Heart left ventricle (tissue), 13 donors: ENCODE data around the gene PRR9.

Experiments
- POLR2A ChIP-seq, 2 donors: fragments of 450-650 bp; IDR thresholded peaks; one replicate each; pipeline ENCODE4 v1.6.1; 2017; ENCODE audit warnings: antibody characterized with exemption in 2 of 2, mild to moderate bottlenecking in 2 of 2, moderate library complexity in 2 of 2
- TF ChIP-seq, protein P1 (sequence below), 12 donors: fragments of 200-600 bp; sonication (generic) in 4 of 12; IDR thresholded peaks; one replicate each; pipeline versions ENCODE4 v1.5.0 to v1.8.0; 2018 to 2022; ENCODE audit warnings: antibody characterized with exemption in 12 of 12, mild to moderate bottlenecking in 5 of 12
- donor health status: ischemic (EF 13 %, LVEDD 7.1; RV severe dilation, severe dysfunction).
- donor health status: DM: no; HTN: yes; CAD: no.
- donor health status: DM: no; HTN: no; CAD: no.
- donor health status: ischemic (EF 25% LVEDD 6.9; RV normal size, moderate dysfunction).
- donor health status: ischemic (EF 25% LVEDD 5.7; RV mildly dilated, moderate dysfunction).
- donor health status: ischemic (EF 35%, LVEDD 5.7; RV mildly dilated, moderate dysfunction).
- donor health status: nonischemic (EF 11% LVEDD 7.7; RV severe dilation, severe dysfunction).
- donor health status: DM: yes; HTN: yes; CAD: no.
- donor health status: PGD.
- donor health status: ischemic (EF 29% LVEDD 5.4; RV normal size, mild dysfunction).
- donor health status: nonischemic (EF 23%, LVEDD 6.1; RV moderate dilation, normal function).

DNA sequence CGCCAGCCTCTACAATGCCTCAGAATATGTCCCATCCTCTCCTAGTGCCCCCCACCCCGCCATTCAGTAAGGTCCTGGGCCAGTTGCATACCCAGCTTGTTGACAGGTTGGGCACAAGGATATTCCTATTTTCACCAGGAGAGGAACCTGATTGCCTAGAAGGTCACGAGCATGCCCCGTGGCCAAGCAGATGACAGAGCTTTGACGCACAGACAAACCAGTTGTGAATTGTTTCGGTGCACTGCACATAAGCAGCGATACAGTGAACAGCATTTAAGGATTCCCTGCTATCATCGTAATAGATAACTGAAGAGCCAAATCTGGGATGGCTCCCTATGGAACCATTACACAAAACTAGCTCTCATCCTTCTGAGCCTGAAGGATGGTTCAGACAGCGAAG is 10.8 kb upstream of the PRR9 start:
- TF ChIP-seq, protein P1, sequence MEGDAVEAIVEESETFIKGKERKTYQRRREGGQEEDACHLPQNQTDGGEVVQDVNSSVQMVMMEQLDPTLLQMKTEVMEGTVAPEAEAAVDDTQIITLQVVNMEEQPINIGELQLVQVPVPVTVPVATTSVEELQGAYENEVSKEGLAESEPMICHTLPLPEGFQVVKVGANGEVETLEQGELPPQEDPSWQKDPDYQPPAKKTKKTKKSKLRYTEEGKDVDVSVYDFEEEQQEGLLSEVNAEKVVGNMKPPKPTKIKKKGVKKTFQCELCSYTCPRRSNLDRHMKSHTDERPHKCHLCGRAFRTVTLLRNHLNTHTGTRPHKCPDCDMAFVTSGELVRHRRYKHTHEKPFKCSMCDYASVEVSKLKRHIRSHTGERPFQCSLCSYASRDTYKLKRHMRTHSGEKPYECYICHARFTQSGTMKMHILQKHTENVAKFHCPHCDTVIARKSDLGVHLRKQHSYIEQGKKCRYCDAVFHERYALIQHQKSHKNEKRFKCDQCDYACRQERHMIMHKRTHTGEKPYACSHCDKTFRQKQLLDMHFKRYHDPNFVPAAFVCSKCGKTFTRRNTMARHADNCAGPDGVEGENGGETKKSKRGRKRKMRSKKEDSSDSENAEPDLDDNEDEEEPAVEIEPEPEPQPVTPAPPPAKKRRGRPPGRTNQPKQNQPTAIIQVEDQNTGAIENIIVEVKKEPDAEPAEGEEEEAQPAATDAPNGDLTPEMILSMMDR (IDR thresholded peaks at IDR 0.05): no peak
- no peak for TF ChIP-seq POLR2A (IDR thresholded peaks at IDR 0.05)
